DOHH2 (cell line): ENCODE measurements around the gene RAB3C.

ENCODE experiments used
- H3F3A ChIP-seq: fragments of 200-600 bp; sonication (generic), shearing (Covaris generic); 2 replicates; pipeline ENCODE4 v1.6.0; 2016; ENCODE audit warnings: antibody characterized with exemption, mild to moderate bottlenecking; ENCODE audit not compliant: control insufficient read depth, insufficient read depth
- H3K27ac ChIP-seq: fragments of 200-600 bp; sonication (generic); 2 replicates; pipeline ENCODE4 v1.5.1; 2014; ENCODE audit warnings: low read depth, mild to moderate bottlenecking, low read length, moderate library complexity
- H3K27me3 ChIP-seq: fragments of 200-600 bp; sonication (generic); 2 replicates; pipeline ENCODE4 v1.6.1; 2014; ENCODE audit warnings: mild to moderate bottlenecking, low read length, mixed read lengths; ENCODE audit not compliant: control insufficient read depth
- H3K36me3 ChIP-seq: fragments of 200-600 bp; sonication (generic); 2 replicates; pipeline ENCODE4 v1.6.1; 2014; ENCODE audit warnings: mild to moderate bottlenecking, low read length, moderate library complexity, mixed read lengths; ENCODE audit not compliant: control insufficient read depth
- H3K4me1 ChIP-seq: fragments of 200-600 bp; sonication (generic); 2 replicates; pipeline ENCODE4 v1.6.1; 2014; ENCODE audit warnings: mild to moderate bottlenecking, low read length, mixed read lengths; ENCODE audit not compliant: control insufficient read depth
- H3K4me2 ChIP-seq: fragments of 200-600 bp; sonication (generic); 2 replicates; pipeline ENCODE4 v1.6.0; 2014; ENCODE audit warnings: mild to moderate bottlenecking, low read length, moderate library complexity
- H3K4me3 ChIP-seq: fragments of 200-600 bp; sonication (generic); 2 replicates; pipeline ENCODE4 v1.5.1; 2014; ENCODE audit warnings: mild to moderate bottlenecking, low read length, mixed read lengths
- H3K79me2 ChIP-seq: fragments of 200-600 bp; sonication (generic); 2 replicates; pipeline ENCODE4 v1.6.1; 2014; ENCODE audit warnings: mild to moderate bottlenecking, low read length, mixed read lengths; ENCODE audit not compliant: control insufficient read depth
- H3K9me2 ChIP-seq: fragments of 200-600 bp; sonication (generic); replicated peaks from 2 replicates; pipeline ENCODE4 v1.6.1; 2014; ENCODE audit warnings: mild to moderate bottlenecking, low read length, mixed read lengths; ENCODE audit not compliant: control insufficient read depth
- H3K9me3 ChIP-seq: fragments of 200-600 bp; sonication (generic); 2 replicates; pipeline ENCODE4 v1.6.1; 2014; ENCODE audit warnings: antibody characterized with exemption, low read length, mixed read lengths; ENCODE audit not compliant: control insufficient read depth, insufficient read depth
- H4K20me1 ChIP-seq: fragments of 200-600 bp; sonication (generic); 2 replicates; pipeline ENCODE4 v1.6.0; 2014; ENCODE audit warnings: low read depth, mild to moderate bottlenecking, antibody characterized with exemption, low read length, moderate library complexity; ENCODE audit not compliant: control insufficient read depth, insufficient read depth
- CTCF ChIP-seq: fragments of 200-600 bp; sonication (generic); IDR thresholded peaks from one replicate; pipeline ENCODE4 v1.5.1; 2014; ENCODE audit warnings: antibody characterized with exemption, mild to moderate bottlenecking, low read depth, low read length; ENCODE audit not compliant: poor library complexity, severe bottlenecking
- EZH2phosphoT487 ChIP-seq: fragments of 200-600 bp; sonication (generic); IDR thresholded peaks from 2 replicates; pipeline ENCODE4 v1.6.1; 2017; ENCODE audit warnings: borderline replicate concordance, mild to moderate bottlenecking, antibody characterized with exemption, low read length, moderate library complexity, mixed read lengths

The RAB3C gene

GRCh38 chr5:58615972-58616371 is 33.1 kb downstream of the RAB3C start:
- Histone ChIP-seq H3K4me2 (no peak overlapping the region), H3K9me3 (no peaks in the 10 kb centered on the region), H3K9me2 (no peaks in the 10 kb centered on the region), H3K27me3 (no peaks in the 10 kb centered on the region), H4K20me1 (no peaks in the 10 kb centered on the region), H3K4me3 (no peak overlapping the region), H3K36me3 (no peaks in the 10 kb centered on the region), H3K27ac (no peak overlapping the region), H3K79me2 (no peaks in the 10 kb centered on the region), H3F3A (no peaks in the 10 kb centered on the region), H3K4me1 (no peaks in the 10 kb centered on the region)
- TF ChIP-seq EZH2phosphoT487 = no peak
- no peak for TF ChIP-seq CTCF

- Histone ChIP-seq H3K4me3 (no peak overlapping the region), H3K27ac (no peak overlapping the region), H3K36me3 (no peaks in the 10 kb centered on the region), H3K4me1 (no peaks in the 10 kb centered on the region), H3K79me2 (no peaks in the 10 kb centered on the region), H3K4me2 (no peak overlapping the region), H3F3A (no peaks in the 10 kb centered on the region), H3K9me2 (no peaks in the 10 kb centered on the region), H4K20me1 (no peaks in the 10 kb centered on the region), H3K9me3 (no peaks in the 10 kb centered on the region), H3K27me3 (no peaks in the 10 kb centered on the region)
- TF ChIP-seq CTCF (no peak), EZH2phosphoT487 (no peak)
Measured at GRCh38 chr5:58617241-58617640, 34.4 kb downstream of the RAB3C start.

GRCh38 chr5:58620336-58620735 is 37.5 kb downstream of the RAB3C start:
- Histone ChIP-seq H3K27me3 (no peaks in the 10 kb centered on the region), H3K4me1 (no peaks in the 10 kb centered on the region), H3K9me2 (no peaks in the 10 kb centered on the region), H4K20me1 (no peaks in the 10 kb centered on the region), H3K4me2 (no peak overlapping the region), H3K79me2 (no peaks in the 10 kb centered on the region), H3K36me3 (no peaks in the 10 kb centered on the region), H3K9me3 (no peaks in the 10 kb centered on the region), H3K4me3 (no peak overlapping the region), H3F3A (no peaks in the 10 kb centered on the region), H3K27ac (no peak overlapping the region)
- TF ChIP-seq EZH2phosphoT487 = no peak
- no peak for TF ChIP-seq CTCF
